Body of pancreas (tissue), 4 donors: Measurements from ENCODE around the gene TRNT1.

Source experiments
- POLR2A ChIP-seq, 3 donors: fragments of 450-650 bp; IDR thresholded peaks; one replicate each; pipeline ENCODE4 v1.6.1; 2016; ENCODE audit warnings: antibody characterized with exemption in 3 of 3, mild to moderate bottlenecking in 2 of 3
- TF ChIP-seq, protein P1 (sequence below), 7 experiments: fragments of 450-650 bp in 4 of 7; fragments of 200-600 bp in 3 of 7; sonication (generic) in 3 of 7; IDR thresholded peaks; one replicate each; pipeline ENCODE4 v1.5.1; 2016 to 2019; ENCODE audit warnings: antibody characterized with exemption in 7 of 7

GRCh38 chr3:3129579-3129978 lies 2.8 kb downstream of the TRNT1 start:
- TF ChIP-seq, protein P1, sequence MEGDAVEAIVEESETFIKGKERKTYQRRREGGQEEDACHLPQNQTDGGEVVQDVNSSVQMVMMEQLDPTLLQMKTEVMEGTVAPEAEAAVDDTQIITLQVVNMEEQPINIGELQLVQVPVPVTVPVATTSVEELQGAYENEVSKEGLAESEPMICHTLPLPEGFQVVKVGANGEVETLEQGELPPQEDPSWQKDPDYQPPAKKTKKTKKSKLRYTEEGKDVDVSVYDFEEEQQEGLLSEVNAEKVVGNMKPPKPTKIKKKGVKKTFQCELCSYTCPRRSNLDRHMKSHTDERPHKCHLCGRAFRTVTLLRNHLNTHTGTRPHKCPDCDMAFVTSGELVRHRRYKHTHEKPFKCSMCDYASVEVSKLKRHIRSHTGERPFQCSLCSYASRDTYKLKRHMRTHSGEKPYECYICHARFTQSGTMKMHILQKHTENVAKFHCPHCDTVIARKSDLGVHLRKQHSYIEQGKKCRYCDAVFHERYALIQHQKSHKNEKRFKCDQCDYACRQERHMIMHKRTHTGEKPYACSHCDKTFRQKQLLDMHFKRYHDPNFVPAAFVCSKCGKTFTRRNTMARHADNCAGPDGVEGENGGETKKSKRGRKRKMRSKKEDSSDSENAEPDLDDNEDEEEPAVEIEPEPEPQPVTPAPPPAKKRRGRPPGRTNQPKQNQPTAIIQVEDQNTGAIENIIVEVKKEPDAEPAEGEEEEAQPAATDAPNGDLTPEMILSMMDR (IDR thresholded peaks at IDR 0.05) = no peak
- no peak for TF ChIP-seq POLR2A (IDR thresholded peaks at IDR 0.05)
